GM12801 (cell line): ENCODE data around the gene KLF18.

Experiments used
- CTCF ChIP-seq: IDR thresholded peaks from one replicate; pipeline ENCODE4 v1.5.1; 2011; ENCODE audit warnings: control low read depth; ENCODE audit not compliant: insufficient read length; ENCODE audit errors: extremely low read depth

The KLF18 gene

GRCh38 chr1:44138239-44138638, 3.2 kb downstream of the KLF18 start:
- no peak for TF ChIP-seq CTCF

- TF ChIP-seq CTCF = no peak
These were observed 5.5 kb downstream of the KLF18 start for GRCh38 chr1:44135886-44136285.

GRCh38 chr1:44134071-44134920, 7.1 kb downstream of the KLF18 start:
- TF ChIP-seq CTCF = no peak

- no peak for TF ChIP-seq CTCF
These were observed 10.0 kb downstream of the KLF18 start for GRCh38 chr1:44131411-44131810.

GRCh38 chr1:44129616-44130500, 11.6 kb downstream of the KLF18 start:
- no peak for TF ChIP-seq CTCF

- no peak for TF ChIP-seq CTCF
These were observed 21.0 kb downstream of the KLF18 start for GRCh38 chr1:44120398-44120949.

GRCh38 chr1:44119525-44119924, 21.9 kb downstream of the KLF18 start:
- TF ChIP-seq CTCF = no peak
